Measurements from ENCODE around the gene SLC66A3.

SLC66A3 gene

GRCh38 chr2:11220445-11220844 is 65.2 kb downstream of the SLC66A3 start:
- no peak for DNase-seq

GRCh38 chr2:11222845-11223244 is 67.6 kb downstream of the SLC66A3 start:
- no peak for DNase-seq

GRCh38 chr2:11224887-11225286 is 69.6 kb downstream of the SLC66A3 start:
- DNase-seq = no peak

GRCh38 chr2:11227595-11227994 is 72.3 kb downstream of the SLC66A3 start:
- no peak for DNase-seq

Data from T-helper 2 cell (primary cell).